SK-N-SH treated with all-trans-retinoic acid at 6 μM for 48 hours (cell line): Measurements from ENCODE around the gene FAM53A.
A peak's percentile ranks its signal among the peaks of the same experiment; 100 is the strongest.

Experiments used
- ATAC-seq: fragments of 200-7000 bp; cut with Tn5 transposase; 3 replicates; pipeline ENCODE4 v1.9.1; 2020; ENCODE audit warnings: mild to moderate bottlenecking, moderate library complexity
- ARNTL ChIP-seq: fragments of 450-650 bp; formaldehyde crosslinking; IDR thresholded peaks from 2 replicates; pipeline ENCODE4 v1.5.0; 2020; ENCODE audit warnings: low read depth, mild to moderate bottlenecking, moderate library complexity, borderline replicate concordance
- BACH2 ChIP-seq: fragments of 250-450 bp; sonication (Bioruptor Pico); IDR thresholded peaks from 2 replicates; pipeline ENCODE4 v1.9.0; 2021; ENCODE audit warnings: mild to moderate bottlenecking, borderline replicate concordance
- CSDC2 ChIP-seq: fragments of 250-450 bp; sonication (Bioruptor Pico); IDR thresholded peaks from 2 replicates; pipeline ENCODE4 v1.5.0; 2020; ENCODE audit warnings: mild to moderate bottlenecking, moderate library complexity
- GLIS3 ChIP-seq: fragments of 250-450 bp; sonication (Bioruptor Pico); IDR thresholded peaks from 2 replicates; pipeline ENCODE4 v1.5.0; 2020; ENCODE audit warnings: mild to moderate bottlenecking, moderate library complexity
- ISL1 ChIP-seq: fragments of 250-450 bp; sonication (Bioruptor Pico); IDR thresholded peaks from 2 replicates; pipeline ENCODE4 v2.1.2; 2022; ENCODE audit warnings: mild to moderate bottlenecking, moderate library complexity
- OSR1 ChIP-seq: fragments of 250-450 bp; sonication (Bioruptor Pico); IDR thresholded peaks from 2 replicates; pipeline ENCODE4 v1.8.0; 2022; ENCODE audit warnings: moderate library complexity, mild to moderate bottlenecking, inconsistent platforms
- PPARA ChIP-seq: fragments of 250-450 bp; sonication (Bioruptor Pico); IDR thresholded peaks from 2 replicates; pipeline ENCODE4 v1.5.0; 2020; ENCODE audit warnings: mild to moderate bottlenecking, borderline replicate concordance
- RARB ChIP-seq: fragments of 250-450 bp; sonication (Bioruptor Pico); IDR thresholded peaks from 2 replicates; pipeline ENCODE4 v1.8.0; 2021; ENCODE audit warnings: mild to moderate bottlenecking, moderate library complexity
- TCF4 ChIP-seq: fragments of 250-450 bp; sonication (Bioruptor Pico); IDR thresholded peaks from 2 replicates; pipeline ENCODE4 v1.8.0; 2021; ENCODE audit warnings: mild to moderate bottlenecking, moderate library complexity, borderline replicate concordance
- TOX ChIP-seq: fragments of 250-450 bp; sonication (Bioruptor Pico); IDR thresholded peaks from 2 replicates; pipeline ENCODE4 v1.8.0; 2021; ENCODE audit warnings: mild to moderate bottlenecking, moderate library complexity, borderline replicate concordance
- ZC3H10 ChIP-seq: fragments of 250-450 bp; sonication (Bioruptor Pico); IDR thresholded peaks from 2 replicates; pipeline ENCODE4 v1.5.1; 2021; ENCODE audit warnings: mild to moderate bottlenecking, moderate library complexity
- ZFP3 ChIP-seq: fragments of 250-450 bp; sonication (Bioruptor Pico); IDR thresholded peaks from 2 replicates; pipeline ENCODE4 v1.5.0; 2020; ENCODE audit warnings: mild to moderate bottlenecking, moderate library complexity
- ZFP30 ChIP-seq: fragments of 450-650 bp; formaldehyde crosslinking; IDR thresholded peaks from 2 replicates; pipeline ENCODE4 v1.5.0; 2022; ENCODE audit warnings: mild to moderate bottlenecking, moderate library complexity
- ZNF565 ChIP-seq: fragments of 450-650 bp; formaldehyde crosslinking; conservative IDR thresholded peaks from 2 replicates; pipeline ENCODE4 v1.5.0; 2020; ENCODE audit warnings: low read depth, mild to moderate bottlenecking, moderate library complexity
- ZNF70 ChIP-seq: fragments of 450-650 bp; formaldehyde crosslinking; IDR thresholded peaks from 2 replicates; pipeline ENCODE4 v1.5.0; 2020; ENCODE audit warnings: mild to moderate bottlenecking, moderate library complexity
- ZNF8 ChIP-seq: fragments of 450-650 bp; formaldehyde crosslinking; IDR thresholded peaks from 2 replicates; pipeline ENCODE4 v1.5.0; 2020; ENCODE audit warnings: mild to moderate bottlenecking, moderate library complexity
- TF ChIP-seq, protein P1 (sequence below): fragments of 250-450 bp; sonication (Bioruptor Pico); IDR thresholded peaks from 2 replicates; pipeline ENCODE4 v1.5.1; 2021; ENCODE audit warnings: mild to moderate bottlenecking, moderate library complexity
- TF ChIP-seq, protein P2 (sequence below): fragments of 250-450 bp; sonication (Bioruptor Pico); IDR thresholded peaks from 2 replicates; pipeline ENCODE4 v1.5.1; 2020; ENCODE audit warnings: low read depth, mild to moderate bottlenecking, moderate library complexity
- TF ChIP-seq, protein P3 (sequence below): fragments of 250-450 bp; sonication (Bioruptor Pico); IDR thresholded peaks from 2 replicates; pipeline ENCODE4 v1.8.0; 2021; ENCODE audit warnings: low read depth, mild to moderate bottlenecking, moderate library complexity, borderline replicate concordance
- TF ChIP-seq, protein P4 (sequence below): fragments of 250-450 bp; sonication (Bioruptor Pico); IDR thresholded peaks from 2 replicates; pipeline ENCODE4 v1.8.0; 2020; ENCODE audit warnings: mild to moderate bottlenecking, moderate library complexity, borderline replicate concordance
- TF ChIP-seq, protein P5 (sequence below): fragments of 250-450 bp; sonication (Bioruptor Pico); IDR thresholded peaks from 2 replicates; pipeline ENCODE4 v1.5.0; 2020; ENCODE audit warnings: mild to moderate bottlenecking, moderate library complexity

Gene FAM53A

DNA sequence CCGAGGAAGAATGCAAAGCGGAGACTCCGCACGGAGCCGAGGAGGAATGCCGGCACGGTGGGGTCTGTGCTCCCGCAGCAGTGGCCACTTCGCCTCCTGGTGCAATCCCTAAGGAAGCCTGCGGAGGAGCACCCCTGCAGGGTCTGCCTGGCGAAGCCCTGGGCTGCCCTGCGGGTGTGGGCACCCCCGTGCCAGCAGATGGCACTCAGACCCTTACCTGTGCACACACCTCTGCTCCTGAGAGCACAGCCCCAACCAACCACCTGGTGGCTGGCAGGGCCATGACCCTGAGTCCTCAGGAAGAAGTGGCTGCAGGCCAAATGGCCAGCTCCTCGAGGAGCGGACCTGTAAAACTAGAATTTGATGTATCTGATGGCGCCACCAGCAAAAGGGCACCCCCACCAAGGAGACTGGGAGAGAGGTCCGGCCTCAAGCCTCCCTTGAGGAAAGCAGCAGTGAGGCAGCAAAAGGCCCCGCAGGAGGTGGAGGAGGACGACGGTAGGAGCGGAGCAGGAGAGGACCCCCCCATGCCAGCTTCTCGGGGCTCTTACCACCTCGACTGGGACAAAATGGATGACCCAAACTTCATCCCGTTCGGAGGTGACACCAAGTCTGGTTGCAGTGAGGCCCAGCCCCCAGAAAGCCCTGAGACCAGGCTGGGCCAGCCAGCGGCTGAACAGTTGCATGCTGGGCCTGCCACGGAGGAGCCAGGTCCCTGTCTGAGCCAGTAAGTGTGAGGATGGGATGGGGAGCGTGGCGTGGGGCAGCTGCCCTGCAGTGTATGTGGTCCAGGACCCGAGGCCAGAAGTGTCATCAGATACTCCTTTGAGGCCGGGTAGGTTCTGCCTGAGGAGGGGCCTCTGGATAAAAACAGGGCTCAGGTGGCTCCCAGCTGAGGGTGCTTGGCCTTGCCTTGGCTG lies 44.2 kb upstream of the FAM53A start:
- TF ChIP-seq, protein P1, sequence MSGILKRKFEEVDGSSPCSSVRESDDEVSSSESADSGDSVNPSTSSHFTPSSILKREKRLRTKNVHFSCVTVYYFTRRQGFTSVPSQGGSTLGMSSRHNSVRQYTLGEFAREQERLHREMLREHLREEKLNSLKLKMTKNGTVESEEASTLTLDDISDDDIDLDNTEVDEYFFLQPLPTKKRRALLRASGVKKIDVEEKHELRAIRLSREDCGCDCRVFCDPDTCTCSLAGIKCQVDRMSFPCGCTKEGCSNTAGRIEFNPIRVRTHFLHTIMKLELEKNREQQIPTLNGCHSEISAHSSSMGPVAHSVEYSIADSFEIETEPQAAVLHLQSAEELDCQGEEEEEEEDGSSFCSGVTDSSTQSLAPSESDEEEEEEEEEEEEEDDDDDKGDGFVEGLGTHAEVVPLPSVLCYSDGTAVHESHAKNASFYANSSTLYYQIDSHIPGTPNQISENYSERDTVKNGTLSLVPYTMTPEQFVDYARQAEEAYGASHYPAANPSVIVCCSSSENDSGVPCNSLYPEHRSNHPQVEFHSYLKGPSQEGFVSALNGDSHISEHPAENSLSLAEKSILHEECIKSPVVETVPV (CRISPR knock-in tag), result no peak
- TF ChIP-seq TCF4 (no peak), BACH2 (CRISPR knock-in tag) (no peak), ZNF8 (CRISPR knock-in tag) (no peak), PPARA (CRISPR knock-in tag) (no peak), GLIS3 (CRISPR knock-in tag) (no peak), ZNF565 (CRISPR knock-in tag) (no peak), ZC3H10 (no peak), ARNTL (CRISPR knock-in tag) (no peak), ISL1 (no peak), CSDC2 (no peak), ZFP3 (CRISPR knock-in tag) (no peak)
- TF ChIP-seq, protein P2, sequence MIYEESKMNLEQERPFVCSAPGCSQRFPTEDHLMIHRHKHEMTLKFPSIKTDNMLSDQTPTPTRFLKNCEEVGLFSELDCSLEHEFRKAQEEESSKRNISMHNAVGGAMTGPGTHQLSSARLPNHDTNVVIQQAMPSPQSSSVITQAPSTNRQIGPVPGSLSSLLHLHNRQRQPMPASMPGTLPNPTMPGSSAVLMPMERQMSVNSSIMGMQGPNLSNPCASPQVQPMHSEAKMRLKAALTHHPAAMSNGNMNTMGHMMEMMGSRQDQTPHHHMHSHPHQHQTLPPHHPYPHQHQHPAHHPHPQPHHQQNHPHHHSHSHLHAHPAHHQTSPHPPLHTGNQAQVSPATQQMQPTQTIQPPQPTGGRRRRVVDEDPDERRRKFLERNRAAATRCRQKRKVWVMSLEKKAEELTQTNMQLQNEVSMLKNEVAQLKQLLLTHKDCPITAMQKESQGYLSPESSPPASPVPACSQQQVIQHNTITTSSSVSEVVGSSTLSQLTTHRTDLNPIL, result no peak
- TF ChIP-seq, protein P3, sequence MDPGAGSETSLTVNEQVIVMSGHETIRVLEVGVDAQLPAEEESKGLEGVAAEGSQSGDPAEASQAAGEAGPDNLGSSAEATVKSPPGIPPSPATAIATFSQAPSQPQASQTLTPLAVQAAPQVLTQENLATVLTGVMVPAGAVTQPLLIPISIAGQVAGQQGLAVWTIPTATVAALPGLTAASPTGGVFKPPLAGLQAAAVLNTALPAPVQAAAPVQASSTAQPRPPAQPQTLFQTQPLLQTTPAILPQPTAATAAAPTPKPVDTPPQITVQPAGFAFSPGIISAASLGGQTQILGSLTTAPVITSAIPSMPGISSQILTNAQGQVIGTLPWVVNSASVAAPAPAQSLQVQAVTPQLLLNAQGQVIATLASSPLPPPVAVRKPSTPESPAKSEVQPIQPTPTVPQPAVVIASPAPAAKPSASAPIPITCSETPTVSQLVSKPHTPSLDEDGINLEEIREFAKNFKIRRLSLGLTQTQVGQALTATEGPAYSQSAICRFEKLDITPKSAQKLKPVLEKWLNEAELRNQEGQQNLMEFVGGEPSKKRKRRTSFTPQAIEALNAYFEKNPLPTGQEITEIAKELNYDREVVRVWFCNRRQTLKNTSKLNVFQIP, result no peak
- ATAC-seq, result peak; percentile 11; the same call in 1 of the 3 replicates

DNA sequence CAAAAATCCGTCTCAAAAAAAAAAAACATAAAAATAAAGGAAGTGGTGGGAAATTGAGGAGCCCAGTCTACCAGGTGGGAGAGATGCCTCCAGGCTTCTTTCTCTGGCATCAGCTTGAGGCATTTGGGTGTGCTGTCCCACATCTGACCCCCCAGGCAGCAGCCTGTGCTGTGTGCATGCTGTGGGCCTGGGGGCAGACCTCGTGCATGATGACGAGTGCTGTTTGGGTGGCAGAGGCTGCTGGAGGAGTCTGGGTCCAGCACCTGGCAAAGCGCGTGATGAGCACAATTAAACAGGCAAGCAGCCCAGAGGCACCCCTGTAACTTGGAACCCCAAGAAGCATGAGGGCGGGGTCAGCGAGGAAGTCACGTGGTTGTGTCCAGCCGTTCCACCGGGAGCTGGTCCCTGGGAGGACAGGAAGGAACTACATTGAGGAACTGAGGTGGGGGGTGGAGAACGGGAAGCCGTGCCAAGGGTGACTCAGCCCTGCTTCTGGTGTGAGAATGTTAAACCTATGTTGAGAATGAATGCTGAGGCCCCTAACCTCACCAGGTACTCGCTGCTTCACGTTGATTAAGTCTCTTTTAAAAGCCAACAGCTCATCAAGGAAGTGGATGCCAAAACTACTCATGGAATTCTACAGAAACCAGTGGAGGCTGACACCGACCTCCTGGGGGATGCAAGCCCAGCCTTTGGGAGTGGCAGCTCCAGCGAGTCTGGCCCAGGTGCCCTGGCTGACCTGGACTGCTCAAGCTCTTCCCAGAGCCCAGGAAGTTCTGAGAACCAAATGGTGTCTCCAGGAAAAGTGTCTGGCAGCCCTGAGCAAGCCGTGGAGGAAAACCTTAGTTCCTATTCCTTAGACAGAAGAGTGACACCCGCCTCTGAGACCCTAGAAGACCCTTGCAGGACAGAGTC lies 43.3 kb upstream of the FAM53A start:
- TF ChIP-seq ZFP30 (CRISPR knock-in tag) (no peak), ZC3H10 (no peak), PPARA (CRISPR knock-in tag) (no peak), ZFP3 (CRISPR knock-in tag) (no peak), ISL1 (no peak), OSR1 (CRISPR knock-in tag) (no peak), CSDC2 (no peak), ZNF70 (CRISPR knock-in tag) (no peak), TCF4 (no peak), ZNF8 (CRISPR knock-in tag) (no peak), TOX (no peak), GLIS3 (CRISPR knock-in tag) (no peak), ARNTL (CRISPR knock-in tag) (no peak), RARB (CRISPR knock-in tag) (no peak)
- TF ChIP-seq, protein P1 (CRISPR knock-in tag), result no peak
- TF ChIP-seq, protein P4, sequence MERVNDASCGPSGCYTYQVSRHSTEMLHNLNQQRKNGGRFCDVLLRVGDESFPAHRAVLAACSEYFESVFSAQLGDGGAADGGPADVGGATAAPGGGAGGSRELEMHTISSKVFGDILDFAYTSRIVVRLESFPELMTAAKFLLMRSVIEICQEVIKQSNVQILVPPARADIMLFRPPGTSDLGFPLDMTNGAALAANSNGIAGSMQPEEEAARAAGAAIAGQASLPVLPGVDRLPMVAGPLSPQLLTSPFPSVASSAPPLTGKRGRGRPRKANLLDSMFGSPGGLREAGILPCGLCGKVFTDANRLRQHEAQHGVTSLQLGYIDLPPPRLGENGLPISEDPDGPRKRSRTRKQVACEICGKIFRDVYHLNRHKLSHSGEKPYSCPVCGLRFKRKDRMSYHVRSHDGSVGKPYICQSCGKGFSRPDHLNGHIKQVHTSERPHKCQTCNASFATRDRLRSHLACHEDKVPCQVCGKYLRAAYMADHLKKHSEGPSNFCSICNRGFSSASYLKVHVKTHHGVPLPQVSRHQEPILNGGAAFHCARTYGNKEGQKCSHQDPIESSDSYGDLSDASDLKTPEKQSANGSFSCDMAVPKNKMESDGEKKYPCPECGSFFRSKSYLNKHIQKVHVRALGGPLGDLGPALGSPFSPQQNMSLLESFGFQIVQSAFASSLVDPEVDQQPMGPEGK (CRISPR knock-in tag), result no peak
- TF ChIP-seq, protein P2, result no peak
- TF ChIP-seq, protein P5, sequence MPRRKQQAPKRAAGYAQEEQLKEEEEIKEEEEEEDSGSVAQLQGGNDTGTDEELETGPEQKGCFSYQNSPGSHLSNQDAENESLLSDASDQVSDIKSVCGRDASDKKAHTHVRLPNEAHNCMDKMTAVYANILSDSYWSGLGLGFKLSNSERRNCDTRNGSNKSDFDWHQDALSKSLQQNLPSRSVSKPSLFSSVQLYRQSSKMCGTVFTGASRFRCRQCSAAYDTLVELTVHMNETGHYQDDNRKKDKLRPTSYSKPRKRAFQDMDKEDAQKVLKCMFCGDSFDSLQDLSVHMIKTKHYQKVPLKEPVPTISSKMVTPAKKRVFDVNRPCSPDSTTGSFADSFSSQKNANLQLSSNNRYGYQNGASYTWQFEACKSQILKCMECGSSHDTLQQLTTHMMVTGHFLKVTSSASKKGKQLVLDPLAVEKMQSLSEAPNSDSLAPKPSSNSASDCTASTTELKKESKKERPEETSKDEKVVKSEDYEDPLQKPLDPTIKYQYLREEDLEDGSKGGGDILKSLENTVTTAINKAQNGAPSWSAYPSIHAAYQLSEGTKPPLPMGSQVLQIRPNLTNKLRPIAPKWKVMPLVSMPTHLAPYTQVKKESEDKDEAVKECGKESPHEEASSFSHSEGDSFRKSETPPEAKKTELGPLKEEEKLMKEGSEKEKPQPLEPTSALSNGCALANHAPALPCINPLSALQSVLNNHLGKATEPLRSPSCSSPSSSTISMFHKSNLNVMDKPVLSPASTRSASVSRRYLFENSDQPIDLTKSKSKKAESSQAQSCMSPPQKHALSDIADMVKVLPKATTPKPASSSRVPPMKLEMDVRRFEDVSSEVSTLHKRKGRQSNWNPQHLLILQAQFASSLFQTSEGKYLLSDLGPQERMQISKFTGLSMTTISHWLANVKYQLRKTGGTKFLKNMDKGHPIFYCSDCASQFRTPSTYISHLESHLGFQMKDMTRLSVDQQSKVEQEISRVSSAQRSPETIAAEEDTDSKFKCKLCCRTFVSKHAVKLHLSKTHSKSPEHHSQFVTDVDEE (CRISPR knock-in tag), result no peak
- ATAC-seq, result peak; percentile 76
